ENCODE results near the gene SFMBT1. TPM values are rescaled to one million over a fixed set of nuclear protein-coding genes. Genes with fewer than 3 reads are reported as not detected.
"Not testable (repeated sequence)": the region's sequence is repeated elsewhere in the genome, so short reads cannot be mapped to it uniquely, and the experiment has no call there.

The SFMBT1 gene
- total RNA-seq, 1 donor from 2014 or later: 4.1 TPM

- no peak for DNase-seq (ENCODE audit: extremely low read depth, low read depth, low spot score)
These were observed 27.9 kb upstream of the SFMBT1 start for GRCh38 chr3:53073553-53074365.

GRCh38 chr3:53072653-53073552 is 27.0 kb upstream of the SFMBT1 start:
- no peak for DNase-seq (ENCODE audit: extremely low read depth, low read depth, low spot score)

DNA sequence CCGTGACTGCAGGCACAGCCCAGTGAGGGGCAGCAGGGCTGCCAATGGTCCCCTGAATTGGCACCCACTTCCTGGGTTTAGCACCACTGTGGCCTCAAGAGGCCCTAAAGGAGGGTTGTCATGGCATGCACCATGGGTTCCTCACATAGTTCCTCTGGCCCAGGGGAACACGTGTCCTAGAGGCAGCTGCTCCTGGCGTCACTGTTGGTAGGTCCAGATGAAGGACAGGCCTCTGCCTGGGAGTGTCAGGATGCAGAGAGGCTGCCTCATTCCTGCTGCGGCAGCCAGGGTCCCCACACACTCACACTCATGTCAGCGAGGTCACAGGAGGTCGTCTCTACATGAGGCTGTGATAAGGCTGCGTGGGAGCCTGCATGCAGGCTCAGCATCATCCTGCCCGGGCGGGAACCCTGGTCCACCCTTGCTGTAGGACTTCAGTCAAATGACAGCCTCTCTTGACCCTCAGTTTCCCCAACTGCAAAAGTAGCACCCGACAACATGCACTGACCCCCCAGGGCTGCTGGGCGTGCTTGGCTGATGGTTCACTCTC is 26.1 kb upstream of the SFMBT1 start:
- no peak for DNase-seq (ENCODE audit: extremely low read depth, low read depth, low spot score)

DNA sequence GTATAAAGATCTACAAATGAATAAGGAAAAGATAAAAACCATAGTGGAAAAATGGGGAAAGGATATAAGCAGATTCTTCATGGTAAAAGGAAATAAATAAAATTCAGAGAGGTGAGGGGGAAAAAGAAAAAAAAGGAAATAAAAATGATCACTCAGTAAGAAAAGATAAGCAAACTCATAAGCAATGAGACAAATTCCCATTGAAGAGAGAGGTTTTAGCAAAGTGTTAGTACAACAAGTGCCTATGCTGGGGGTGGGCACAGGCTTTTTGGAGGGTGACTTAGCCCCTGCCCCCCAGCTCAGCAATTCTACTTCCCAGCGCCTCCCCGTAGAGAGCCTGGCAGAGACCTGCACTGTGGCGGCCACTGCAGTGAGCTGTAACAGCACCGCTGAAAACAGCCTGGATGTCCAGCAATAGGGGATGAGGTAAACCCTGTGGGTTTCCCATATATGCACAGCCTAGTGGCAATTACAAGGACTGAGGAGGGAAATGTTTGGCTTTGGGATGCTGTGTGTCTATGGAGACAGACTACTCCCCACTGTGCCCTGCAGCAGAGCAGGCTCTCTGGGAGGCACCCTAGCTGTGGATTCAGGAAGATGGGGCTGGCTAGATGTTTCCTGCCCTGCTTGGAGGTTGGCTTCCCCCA is 23.7 kb upstream of the SFMBT1 start:
- DNase-seq (ENCODE audit: extremely low read depth, low read depth, low spot score): no peak

GRCh38 chr3:53068176-53068575 is 22.3 kb upstream of the SFMBT1 start:
- no peak for DNase-seq (ENCODE audit: extremely low read depth, low read depth, low spot score)

GRCh38 chr3:53067567-53067966 is 21.7 kb upstream of the SFMBT1 start:
- no peak for DNase-seq (ENCODE audit: extremely low read depth, low read depth, low spot score)

- DNase-seq (ENCODE audit: extremely low read depth, low read depth, low spot score): no peak
These were observed 20.1 kb upstream of the SFMBT1 start for GRCh38 chr3:53065841-53066480.

- no peak for DNase-seq (ENCODE audit: extremely low read depth, low read depth, low spot score)
These were observed 17.0 kb upstream of the SFMBT1 start for GRCh38 chr3:53062905-53063304.

- no peak for DNase-seq (ENCODE audit: extremely low read depth, low read depth, low spot score)
These were observed 10.6 kb upstream of the SFMBT1 start for GRCh38 chr3:53056442-53056841.

GRCh38 chr3:53054233-53054632 is 8.4 kb upstream of the SFMBT1 start:
- not testable (repeated sequence) for DNase-seq (ENCODE audit: extremely low read depth, low read depth, low spot score)

GRCh38 chr3:53051929-53052328 is 6.1 kb upstream of the SFMBT1 start:
- no peak for DNase-seq (ENCODE audit: extremely low read depth, low read depth, low spot score)

DNA sequence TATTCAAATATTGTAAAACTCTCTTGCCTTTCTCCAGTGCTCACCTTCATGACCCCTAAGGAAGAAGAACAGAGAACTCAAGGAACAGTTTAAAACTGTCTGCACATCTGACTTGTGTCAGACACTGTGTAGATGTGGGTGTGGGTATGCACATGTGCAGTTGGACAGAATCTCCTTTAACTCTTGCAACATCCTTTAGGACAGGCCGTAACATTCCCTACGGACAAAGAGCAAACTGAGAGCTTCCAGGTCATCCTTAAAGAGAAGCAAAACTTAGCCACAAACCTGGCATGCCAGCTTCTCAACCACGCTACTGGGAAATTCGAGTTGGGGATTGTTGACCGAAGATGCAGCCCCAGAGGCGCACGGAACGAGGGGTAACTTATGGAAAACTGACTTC is 4.1 kb upstream of the SFMBT1 start:
- DNase-seq (ENCODE audit: extremely low read depth, low read depth, low spot score): no peak

GRCh38 chr3:53046171-53047170 is 598 bp upstream of the SFMBT1 start:
- DNase-seq (ENCODE audit: extremely low read depth, low read depth, low spot score): no peak

DNA sequence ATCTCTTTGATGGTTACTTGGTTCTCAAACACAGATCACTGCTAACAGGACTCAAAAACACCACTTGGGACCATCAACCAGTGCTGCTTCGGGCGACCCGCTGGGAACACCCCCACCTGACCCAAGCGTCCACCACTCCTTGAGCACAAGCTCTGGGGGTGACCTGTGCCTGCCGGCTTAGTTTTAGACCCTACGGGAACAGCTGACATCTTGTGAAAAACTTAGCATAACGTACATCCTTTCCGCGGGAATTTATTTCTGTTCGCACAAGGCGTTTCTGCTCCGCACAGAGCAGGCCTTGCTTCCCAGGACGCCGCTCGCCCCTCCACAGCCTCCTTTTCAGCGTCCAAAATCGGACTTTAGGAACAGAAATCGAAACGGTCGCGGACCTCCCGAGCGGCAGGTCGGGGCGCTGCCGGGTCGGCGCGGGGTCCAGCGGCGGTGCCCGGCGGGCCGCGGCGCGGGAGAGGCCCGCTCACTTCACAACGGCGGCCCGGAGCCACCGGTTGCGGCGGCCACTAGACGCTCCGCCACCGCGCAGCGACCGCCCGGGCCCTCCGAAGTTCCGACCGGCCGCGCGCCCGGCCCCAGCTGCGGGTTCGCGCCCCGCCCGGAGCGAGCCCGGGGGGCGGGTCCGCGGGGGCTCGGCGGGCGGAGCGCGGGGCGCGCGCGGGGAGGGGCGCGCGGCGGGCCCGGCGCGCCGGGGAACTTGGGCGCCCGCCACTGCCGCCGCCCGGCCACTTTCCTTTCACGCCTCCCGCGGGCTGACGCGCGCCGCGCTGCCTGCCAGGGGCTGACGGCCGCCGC is 959 bp downstream of the SFMBT1 start:
- DNase-seq (ENCODE audit: extremely low read depth, low read depth, low spot score): no peak

DNA sequence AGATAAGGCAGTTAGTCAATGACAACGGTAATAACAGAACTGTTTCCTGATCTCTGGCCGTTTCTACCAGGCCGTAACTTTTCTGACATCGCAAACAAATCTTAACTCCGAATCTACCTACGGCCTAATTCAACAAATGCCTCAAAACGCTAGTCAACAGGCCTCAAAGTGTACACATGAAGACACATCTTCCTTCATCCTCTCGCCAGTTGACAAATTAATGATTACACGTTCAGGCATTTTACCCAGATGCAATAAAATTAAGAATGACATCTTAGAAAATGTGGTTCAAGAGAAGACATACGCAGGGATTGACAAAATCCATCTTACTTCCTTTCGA is 1.5 kb downstream of the SFMBT1 start:
- DNase-seq (ENCODE audit: extremely low read depth, low read depth, low spot score): no peak

- DNase-seq (ENCODE audit: extremely low read depth, low read depth, low spot score): no peak
These were observed 2.1 kb downstream of the SFMBT1 start for GRCh38 chr3:53043738-53044137.

- no peak for DNase-seq (ENCODE audit: extremely low read depth, low read depth, low spot score)
These were observed 3.2 kb downstream of the SFMBT1 start for GRCh38 chr3:53042651-53043050.

- no peak for DNase-seq (ENCODE audit: extremely low read depth, low read depth, low spot score)
These were observed 5.5 kb downstream of the SFMBT1 start for GRCh38 chr3:53040351-53040820.

- no peak for DNase-seq (ENCODE audit: extremely low read depth, low read depth, low spot score)
These were observed 6.5 kb downstream of the SFMBT1 start for GRCh38 chr3:53039376-53039752.
